ENCODE measurements around the gene ASTN2. TPM values are rescaled to one million over a fixed set of nuclear protein-coding genes. Genes with fewer than 3 reads are reported as not detected.

The ASTN2 gene
- total RNA-seq, 4 donors from 2014 or later: 0.97 to 4.7 (median 3.0) TPM

DNA sequence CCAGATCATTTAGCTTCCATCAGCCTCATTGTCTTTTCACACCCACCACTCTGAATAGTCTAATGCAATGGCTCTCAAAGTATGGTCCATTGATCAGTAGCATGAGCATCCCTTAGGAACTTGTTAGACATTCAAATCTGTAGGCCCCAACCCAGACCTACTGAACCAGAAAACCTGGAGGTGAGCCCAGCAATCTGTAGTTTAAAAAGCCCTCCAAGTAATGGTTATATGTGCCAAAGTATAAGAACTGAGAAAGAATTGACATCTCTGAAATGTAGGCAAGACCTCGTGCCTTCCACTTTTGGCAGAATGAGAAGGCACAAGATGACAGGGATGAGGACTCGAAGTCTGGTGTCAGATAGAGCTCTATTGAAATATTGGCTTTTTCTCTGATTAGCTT, 460.1 kb downstream of the ASTN2 start:
- no peak for TF ChIP-seq POLR2A (IDR thresholded peaks at IDR 0.05)
- TF ChIP-seq, protein P1, sequence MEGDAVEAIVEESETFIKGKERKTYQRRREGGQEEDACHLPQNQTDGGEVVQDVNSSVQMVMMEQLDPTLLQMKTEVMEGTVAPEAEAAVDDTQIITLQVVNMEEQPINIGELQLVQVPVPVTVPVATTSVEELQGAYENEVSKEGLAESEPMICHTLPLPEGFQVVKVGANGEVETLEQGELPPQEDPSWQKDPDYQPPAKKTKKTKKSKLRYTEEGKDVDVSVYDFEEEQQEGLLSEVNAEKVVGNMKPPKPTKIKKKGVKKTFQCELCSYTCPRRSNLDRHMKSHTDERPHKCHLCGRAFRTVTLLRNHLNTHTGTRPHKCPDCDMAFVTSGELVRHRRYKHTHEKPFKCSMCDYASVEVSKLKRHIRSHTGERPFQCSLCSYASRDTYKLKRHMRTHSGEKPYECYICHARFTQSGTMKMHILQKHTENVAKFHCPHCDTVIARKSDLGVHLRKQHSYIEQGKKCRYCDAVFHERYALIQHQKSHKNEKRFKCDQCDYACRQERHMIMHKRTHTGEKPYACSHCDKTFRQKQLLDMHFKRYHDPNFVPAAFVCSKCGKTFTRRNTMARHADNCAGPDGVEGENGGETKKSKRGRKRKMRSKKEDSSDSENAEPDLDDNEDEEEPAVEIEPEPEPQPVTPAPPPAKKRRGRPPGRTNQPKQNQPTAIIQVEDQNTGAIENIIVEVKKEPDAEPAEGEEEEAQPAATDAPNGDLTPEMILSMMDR (IDR thresholded peaks at IDR 0.05): no peak
- no peak overlapping the region for H3K4me3 ChIP-seq (ENCODE audit: low read depth, poor library complexity, severe bottlenecking)
- no peak for DNase-seq (ENCODE audit: low spot score in 2 of 2)
- intact Hi-C loops (cut with DNase I; ENCODE audit: low total_unique reads): no loop called here
- 88 to 96% methylated on average over 2 of the region's 2 CpGs for WGBS, 2 donors

DNA sequence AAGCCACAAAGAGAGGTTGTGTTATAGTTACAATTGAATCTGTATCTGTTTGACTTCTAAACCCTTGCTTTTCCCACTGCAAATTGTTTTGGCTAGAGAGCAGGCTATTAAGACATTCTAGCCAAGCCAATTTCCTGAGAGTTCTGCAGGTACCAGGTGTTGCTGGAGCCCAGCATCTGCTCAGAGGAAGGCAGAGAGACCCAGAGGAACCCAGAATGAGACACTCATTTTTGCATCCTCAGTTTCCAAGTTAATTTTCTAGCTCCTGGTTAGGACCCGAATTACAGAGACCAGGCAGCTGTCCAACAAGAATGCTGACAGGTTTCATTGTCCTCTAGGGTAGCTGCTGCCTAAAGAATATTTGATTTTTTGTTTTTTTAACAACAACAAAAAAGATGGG, 461.6 kb downstream of the ASTN2 start:
- no peak overlapping the region for H3K4me3 ChIP-seq (ENCODE audit: low read depth, poor library complexity, severe bottlenecking)
- 44 to 53% methylated on average over 1 of the region's 1 CpG for WGBS, 2 donors
- intact Hi-C loops (cut with DNase I; ENCODE audit: low total_unique reads): no loop called here
- TF ChIP-seq, protein P1 (IDR thresholded peaks at IDR 0.05): no peak
- no peak for TF ChIP-seq POLR2A (IDR thresholded peaks at IDR 0.05)
- no peak for DNase-seq (ENCODE audit: low spot score in 2 of 2)

DNA sequence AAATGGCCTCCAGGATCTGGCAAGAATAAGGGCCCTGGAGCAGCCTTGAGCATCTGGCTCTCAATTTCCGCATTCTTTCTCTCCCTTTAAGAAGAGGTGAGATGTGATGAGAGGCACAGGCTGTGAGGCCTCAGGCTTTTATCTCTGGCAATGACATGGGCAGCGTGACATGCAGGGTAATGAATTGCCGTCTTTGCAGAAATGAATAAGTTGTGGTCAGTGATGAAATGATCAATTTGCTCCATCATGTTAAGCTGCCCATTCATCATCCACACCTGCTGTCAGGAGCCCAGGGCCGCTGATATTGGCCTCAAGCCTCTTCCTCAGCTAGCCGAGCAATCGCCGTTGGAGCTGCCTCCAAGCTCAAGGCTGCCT, 462.4 kb downstream of the ASTN2 start:
- DNase-seq (ENCODE audit: low spot score in 2 of 2): no peak
- WGBS, 2 donors: 60 to 64% methylated on average over 7 of the region's 7 CpGs
- no peak overlapping the region for H3K4me3 ChIP-seq (ENCODE audit: low read depth, poor library complexity, severe bottlenecking)
- intact Hi-C loops (cut with DNase I; ENCODE audit: low total_unique reads): no loop called here
- TF ChIP-seq POLR2A (IDR thresholded peaks at IDR 0.05): no peak
- TF ChIP-seq, protein P1 (IDR thresholded peaks at IDR 0.05): no peak

DNA sequence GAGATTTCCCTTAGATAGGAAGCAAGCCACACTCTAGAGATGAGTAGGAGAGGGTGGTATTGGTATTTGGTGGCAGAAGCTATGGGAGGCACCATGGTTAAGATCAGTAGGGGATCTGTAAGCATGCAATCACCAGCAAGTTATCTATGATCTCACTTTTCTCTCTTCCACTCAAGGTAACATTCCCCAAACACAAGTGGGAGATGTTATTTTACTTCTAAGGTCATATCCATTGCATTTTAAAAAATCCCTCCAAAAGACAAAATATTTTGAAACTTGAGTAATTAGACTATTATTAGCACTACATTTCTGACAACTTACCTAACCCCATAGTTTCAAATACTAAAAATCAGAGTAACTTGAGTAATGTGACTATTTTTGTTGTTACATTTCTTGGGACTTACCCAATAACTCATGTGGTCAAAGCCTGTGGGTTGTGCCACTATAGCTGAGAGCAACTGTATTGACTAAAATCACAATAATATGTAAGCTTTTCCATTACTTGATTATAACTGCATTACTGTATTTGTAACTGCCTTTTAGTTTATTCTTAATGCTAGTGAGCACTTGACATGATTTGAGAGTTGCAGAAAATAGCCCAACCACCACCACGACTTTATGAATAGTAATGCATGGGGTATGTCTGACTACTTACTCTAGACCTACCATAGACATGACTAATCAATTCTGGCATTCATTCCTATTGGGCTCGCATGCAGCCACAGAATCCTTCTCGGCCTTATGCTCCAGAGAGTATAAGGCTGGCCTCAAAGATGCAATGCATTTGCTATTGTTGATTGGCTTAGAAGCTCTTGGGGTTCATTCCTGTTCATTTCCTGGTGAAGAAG, 463.0 kb downstream of the ASTN2 start:
- TF ChIP-seq POLR2A (IDR thresholded peaks at IDR 0.05): no peak
- TF ChIP-seq, protein P1 (IDR thresholded peaks at IDR 0.05): no peak
- no peak overlapping the region for H3K4me3 ChIP-seq (ENCODE audit: low read depth, poor library complexity, severe bottlenecking)
- DNase-seq (ENCODE audit: low spot score in 2 of 2): no peak
- intact Hi-C loops (cut with DNase I; ENCODE audit: low total_unique reads): no loop called here
- WGBS, 2 donors: 55 to 69% methylated on average over 3 of the region's 3 CpGs

DNA sequence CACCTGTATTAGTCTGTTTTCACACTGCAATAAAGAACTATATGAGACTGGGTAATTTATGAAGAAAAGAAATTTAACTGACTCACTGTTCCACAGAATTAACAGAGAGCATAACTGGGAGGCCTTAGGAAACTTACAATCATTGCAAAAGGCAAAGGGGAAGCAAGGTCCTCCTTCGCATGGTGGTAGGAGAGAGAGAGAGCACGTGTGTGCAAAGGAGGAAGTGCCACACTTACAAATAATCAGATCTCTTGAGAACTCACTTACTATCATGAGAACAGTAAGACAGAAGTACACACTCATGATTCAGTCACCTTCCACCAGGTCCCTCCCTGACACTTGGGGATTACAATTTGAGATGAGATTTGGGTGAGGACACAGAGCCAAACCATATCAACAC, 469.0 kb downstream of the ASTN2 start:
- H3K4me3 ChIP-seq (ENCODE audit: low read depth, poor library complexity, severe bottlenecking): no peak overlapping the region
- no peak for DNase-seq (ENCODE audit: low spot score in 2 of 2)
- TF ChIP-seq, protein P1 (IDR thresholded peaks at IDR 0.05): no peak
- no peak for TF ChIP-seq POLR2A (IDR thresholded peaks at IDR 0.05)
- 64 to 66% methylated on average over 2 of the region's 2 CpGs for whole genome bisulfite sequencing, 2 donors
- intact Hi-C loops (cut with DNase I; ENCODE audit: low total_unique reads): loop anchor here (2.0 kb wide), 1 partner anchor 19 kb away; no protein-coding TSS in a partner anchor

All from lower leg skin (tissue), 4 donors.